DND-41 (cell line): ENCODE measurements around the gene EID2.

Experiments used
- ATAC-seq: fragments of 200-7000 bp; cut with Tn5 transposase; 3 replicates; pipeline ENCODE4 v1.9.1; 2021; ENCODE audit warnings: low read depth; ENCODE audit not compliant: insufficient read depth
- DNase-seq: peaks from one replicate; pipeline ENCODE4 v3.0.0-alpha.2; 2020
- H2AFZ ChIP-seq: 2 replicates; pipeline ENCODE4 v1.6.0; 2012; ENCODE audit warnings: low read depth, low read length
- H3K27ac ChIP-seq: 2 replicates; pipeline ENCODE4 v1.5.1; 2012; ENCODE audit warnings: low read length, inconsistent platforms
- H3K27me3 ChIP-seq: fragments of 200-600 bp; sonication (generic); 2 replicates; pipeline ENCODE4 v1.6.0; 2012; ENCODE audit warnings: low read length, mild to moderate bottlenecking, inconsistent platforms; ENCODE audit not compliant: insufficient read depth, poor library complexity
- H3K36me3 ChIP-seq: 2 replicates; pipeline ENCODE4 v1.5.1; 2012; ENCODE audit warnings: low read length, inconsistent platforms; ENCODE audit not compliant: insufficient read depth
- H3K4me1 ChIP-seq: 2 replicates; pipeline ENCODE4 v1.5.1; 2012; ENCODE audit warnings: mild to moderate bottlenecking, low read length; ENCODE audit not compliant: insufficient read depth
- H3K4me2 ChIP-seq: 2 replicates; pipeline ENCODE4 v1.6.0; 2012; ENCODE audit warnings: mild to moderate bottlenecking, moderate library complexity, low read length, inconsistent platforms; ENCODE audit not compliant: insufficient read depth
- H3K4me3 ChIP-seq, 2 experiments: fragments of 200-600 bp in 1 of 2; shearing (Covaris generic) in 1 of 2; 2 replicates each; pipeline ENCODE4 v1.5.1; 2012 to 2016; ENCODE audit warnings: inconsistent platforms in 2 of 2, low read length in 2 of 2, mild to moderate bottlenecking in 2 of 2, low read depth in 1 of 2, moderate library complexity in 1 of 2
- H3K79me2 ChIP-seq: 2 replicates; pipeline ENCODE4 v1.6.0; 2012; ENCODE audit warnings: low read length, inconsistent platforms; ENCODE audit not compliant: insufficient read depth
- H3K9ac ChIP-seq: 2 replicates; pipeline ENCODE4 v1.6.0; 2012; ENCODE audit warnings: low read depth, mild to moderate bottlenecking, inconsistent platforms, low read length, moderate library complexity
- H3K9me3 ChIP-seq: 2 replicates; pipeline ENCODE4 v1.5.1; 2012; ENCODE audit warnings: low read length, moderate library complexity, mild to moderate bottlenecking, inconsistent platforms; ENCODE audit not compliant: insufficient read depth, severe bottlenecking
- H4K20me1 ChIP-seq: 2 replicates; pipeline ENCODE4 v1.6.0; 2012; ENCODE audit warnings: low read length; ENCODE audit not compliant: insufficient read depth
- CTCF ChIP-seq: IDR thresholded peaks from 2 replicates; pipeline ENCODE4 v1.5.1; 2012; ENCODE audit warnings: borderline replicate concordance, low read length, moderate library complexity, mild to moderate bottlenecking; ENCODE audit not compliant: poor library complexity, severe bottlenecking; ENCODE audit errors: extremely low read depth
- EZH2 ChIP-seq: IDR thresholded peaks from 3 replicates; pipeline ENCODE4 v1.6.1; 2012; ENCODE audit warnings: borderline replicate concordance, low read depth, mild to moderate bottlenecking, moderate library complexity, low read length, inconsistent platforms; ENCODE audit not compliant: severe bottlenecking

Gene EID2

GRCh38 chr19:39518975-39519374 lies 21.0 kb downstream of the EID2 start:
- Histone ChIP-seq H4K20me1 (no peaks in the 10 kb centered on the region), H3K9me3 (no peaks in the 10 kb centered on the region), H3K27me3 (no peaks in the 10 kb centered on the region), H3K4me1 (no peaks in the 10 kb centered on the region), H3K36me3 (no peaks in the 10 kb centered on the region), H3K27ac (no peak overlapping the region), H2AFZ (no peak overlapping the region), H3K9ac (no peak overlapping the region), H3K4me2 (no peak overlapping the region), H3K79me2 (no peaks in the 10 kb centered on the region), H3K4me3 (no peak overlapping the region)
- TF ChIP-seq EZH2, result no peak
- TF ChIP-seq CTCF, result no peak
- ATAC-seq, result no peak
- no peak for DNase-seq

- no peak for DNase-seq
- Histone ChIP-seq H4K20me1 (no peaks in the 10 kb centered on the region), H3K4me1 (no peaks in the 10 kb centered on the region), H2AFZ (no peak overlapping the region; the same call in 1 of the 2 replicates), H3K36me3 (no peaks in the 10 kb centered on the region), H3K79me2 (no peaks in the 10 kb centered on the region), H3K9ac (no peak overlapping the region), H3K9me3 (no peaks in the 10 kb centered on the region), H3K27ac (no peak overlapping the region), H3K27me3 (no peaks in the 10 kb centered on the region), H3K4me3 (no peak overlapping the region), H3K4me2 (no peak overlapping the region)
- no peak for ATAC-seq
- TF ChIP-seq CTCF, result no peak
- TF ChIP-seq EZH2, result no peak
These were observed 21.5 kb downstream of the EID2 start for GRCh38 chr19:39518458-39518857.

- Histone ChIP-seq H3K9ac (no peak overlapping the region), H3K4me1 (no peaks in the 10 kb centered on the region), H3K27ac (no peak overlapping the region), H3K4me2 (no peak overlapping the region), H2AFZ (no peak overlapping the region), H3K79me2 (no peaks in the 10 kb centered on the region), H3K9me3 (no peaks in the 10 kb centered on the region), H3K36me3 (no peaks in the 10 kb centered on the region), H3K4me3 (no peak overlapping the region), H3K27me3 (no peaks in the 10 kb centered on the region), H4K20me1 (no peaks in the 10 kb centered on the region)
- ATAC-seq (no peak), DNase-seq (no peak)
- TF ChIP-seq EZH2 (no peak), CTCF (no peak)
These were observed 22.5 kb downstream of the EID2 start for GRCh38 chr19:39517432-39517831.

- H3K4me1 ChIP-seq, result no peaks in the 10 kb centered on the region
- H3K4me3 ChIP-seq, result no peak overlapping the region
- no peak overlapping the region for H3K4me2 ChIP-seq
- H4K20me1 ChIP-seq, result no peaks in the 10 kb centered on the region
- no peak for TF ChIP-seq EZH2
- TF ChIP-seq CTCF, result no peak
- H3K79me2 ChIP-seq, result no peaks in the 10 kb centered on the region
- no peaks in the 10 kb centered on the region for H3K36me3 ChIP-seq
- H3K27me3 ChIP-seq, result no peaks in the 10 kb centered on the region
- DNase-seq (no peak), ATAC-seq (no peak)
- no peak overlapping the region for H2AFZ ChIP-seq
- no peak overlapping the region for H3K9ac ChIP-seq
- H3K27ac ChIP-seq, result no peak overlapping the region
- H3K9me3 ChIP-seq, result no peaks in the 10 kb centered on the region
These were observed 23.7 kb downstream of the EID2 start for GRCh38 chr19:39516270-39516669.
